GM12878 (cell line): ENCODE measurements around the gene SHISA9. TPM values are rescaled to one million over a fixed set of nuclear protein-coding genes. Genes with fewer than 3 reads are reported as not detected.

ENCODE experiments used
- ATAC-seq: fragments of 200-7000 bp; cut with Tn5 transposase; 3 replicates; pipeline ENCODE4 v1.9.1; 2020; ENCODE audit warnings: mild to moderate bottlenecking, moderate library complexity
- BruUV-seq: library from RNA; stranded (reverse); fragments of 400-500 nt; replicated peaks from 2 replicates; lab custom pipeline; 2021; lab: Mats Ljungman, UMichigan
- CTCF ChIA-PET: fragments of 300-600 bp; sonication (Branson Sonifier 250); formaldehyde crosslinking; extraction: SDS; loops from one replicate; lab custom pipeline; 2021; ENCODE audit warnings: inconsistent platforms; lab: Yijun Ruan, JAX
- POLR2A ChIA-PET: fragments of 350-600 bp; formaldehyde crosslinking; extraction: SDS; loops from one replicate; lab custom pipeline; 2021; ENCODE audit warnings: inconsistent platforms; lab: Charles Lee
- RAD21 ChIA-PET: fragments of 300-600 bp; sonication (Branson Sonifier 250); formaldehyde crosslinking; loops from one replicate; lab custom pipeline; 2023; ENCODE audit warnings: antibody characterized with exemption; ENCODE audit not compliant: unreplicated experiment; lab: Charles Lee
- SMC1A ChIA-PET: fragments of 300-600 bp; sonication (Branson Sonifier 250); formaldehyde crosslinking; loops from one replicate; lab custom pipeline; 2023; ENCODE audit not compliant: unreplicated experiment, uncharacterized antibody; lab: Charles Lee
- DNase-seq: peaks from one replicate; pipeline ENCODE4 v3.0.0-alpha.2; 2011; ENCODE audit warnings: low read depth, low spot score
- FAIRE-seq: peaks from 3 replicates; lab custom pipeline; 2011; peaks lifted over from hg19 to GRCh38; lab: Jason Lieb, UNC
- H2AFZ ChIP-seq: 2 replicates; pipeline ENCODE4 v1.6.0; 2011; ENCODE audit warnings: low read depth, low read length, control low read depth; ENCODE audit not compliant: control insufficient read depth
- H3K27ac ChIP-seq: 2 replicates; pipeline ENCODE4 v1.5.1; 2011; ENCODE audit warnings: control low read depth; ENCODE audit not compliant: control insufficient read depth, insufficient read depth
- H3K27me3 ChIP-seq, 2 experiments: replicated peaks in 1 of 2; 2 replicates each; pipeline versions ENCODE4 v1.6.0 to v1.6.1; 2011; ENCODE audit warnings: low read length in 1 of 2; ENCODE audit not compliant: control insufficient read depth in 2 of 2, insufficient read depth in 2 of 2
- H3K36me3 ChIP-seq, 2 experiments: 2 replicates each; pipeline ENCODE4 v1.5.1; 2011; ENCODE audit warnings: low read length in 1 of 2; ENCODE audit not compliant: control insufficient read depth in 2 of 2, insufficient read depth in 2 of 2
- H3K4me1 ChIP-seq: 2 replicates; pipeline ENCODE4 v1.6.1; 2011; ENCODE audit warnings: mild to moderate bottlenecking, low read length, moderate library complexity, mixed read lengths; ENCODE audit not compliant: control insufficient read depth, insufficient read depth
- H3K4me2 ChIP-seq: 2 replicates; pipeline ENCODE4 v1.6.0; 2011; ENCODE audit warnings: control low read depth; ENCODE audit not compliant: control insufficient read depth, insufficient read depth
- H3K4me3 ChIP-seq: fragments of 200-600 bp; sonication (generic); 2 replicates; pipeline ENCODE4 v1.5.1; 2016
- H3K79me2 ChIP-seq: 2 replicates; pipeline ENCODE4 v1.6.0; 2011; ENCODE audit warnings: low read length; ENCODE audit not compliant: control insufficient read depth, insufficient read depth
- H3K9ac ChIP-seq: 2 replicates; pipeline ENCODE4 v1.8.0; 2011; ENCODE audit warnings: low read length, control low read depth, mixed read lengths; ENCODE audit not compliant: control insufficient read depth, insufficient read depth
- H3K9me3 ChIP-seq: replicated peaks from 3 replicates; pipeline ENCODE4 v1.5.1; 2011; ENCODE audit warnings: mild to moderate bottlenecking, low read length; ENCODE audit not compliant: control insufficient read depth, insufficient read depth
- H4K20me1 ChIP-seq: 2 replicates; pipeline ENCODE4 v1.6.0; 2011; ENCODE audit not compliant: control insufficient read depth, insufficient read depth
- ATF7 ChIP-seq: fragments of 450-650 bp; IDR thresholded peaks from 2 replicates; pipeline ENCODE4 v1.6.1; 2016; ENCODE audit warnings: low read depth, mild to moderate bottlenecking
- CBX3 ChIP-seq: fragments of 200-600 bp; sonication (generic); IDR thresholded peaks from 2 replicates; pipeline ENCODE4 v1.6.1; 2016; ENCODE audit warnings: low read depth, borderline replicate concordance
- ETV6 ChIP-seq, 2 experiments: fragments of 450-650 bp in 1 of 2; IDR thresholded peaks in 1 of 2; conservative IDR thresholded peaks in 1 of 2; 2 replicates each; pipeline ENCODE4 v1.6.1; 2014; ENCODE audit warnings: antibody characterized with exemption in 1 of 2, borderline replicate concordance in 1 of 2, low read depth in 1 of 2, mild to moderate bottlenecking in 1 of 2, moderate library complexity in 1 of 2
- KAT2A ChIP-seq: conservative IDR thresholded peaks from 2 replicates; pipeline ENCODE4 v1.6.1; 2011; ENCODE audit warnings: low read depth, low read length; ENCODE audit not compliant: control insufficient read depth
- MYC ChIP-seq: IDR thresholded peaks from 2 replicates; pipeline ENCODE4 v1.6.1; 2011; ENCODE audit warnings: mild to moderate bottlenecking, low read length, moderate library complexity, inconsistent platforms; ENCODE audit not compliant: insufficient read depth, insufficient replicate concordance, insufficient read length, severe bottlenecking
- SMARCA5 ChIP-seq: fragments of 450-650 bp; IDR thresholded peaks from 2 replicates; pipeline ENCODE4 v1.6.1; 2017; ENCODE audit warnings: mild to moderate bottlenecking
- ZNF24 ChIP-seq: fragments of 450-650 bp; IDR thresholded peaks from 2 replicates; pipeline ENCODE4 v1.6.1; 2017; ENCODE audit warnings: antibody characterized with exemption, mild to moderate bottlenecking
- WGBS: methylation state at CpG from one replicate; pipeline ENCODE4 v1.1.6; 2016; ENCODE audit warnings: low lambda C conversion rate; ENCODE audit not compliant: insufficient replicate concordance, insufficient coverage; ENCODE audit errors: missing lambda C conversion rate; 5-methylcytosine and 5-hydroxymethylcytosine counted together
- in situ Hi-C: fragments of 300-500 bp; cut with MboI; formaldehyde crosslinking; loops from 9 replicates; pipeline ENCODE4 v1.14.3; 2018; ENCODE audit warnings: mixed read lengths
- intact Hi-C: fragments of 100-400 bp; cut with micrococcal nuclease; formaldehyde crosslinking; loops from one replicate; pipeline ENCODE4 v1.14.2; 2022; ENCODE audit not compliant: unreplicated experiment
- polyA plus RNA-seq, 11 experiments: library from polyadenylated mRNA; depleted of rRNA in 4 of 11; unstranded in 6 of 11; stranded (reverse) in 5 of 11; fragments of >200 nt; fragmentation: Nextera tagmentation in 4 of 11; fragmentation: Illumina TruSeq in 1 of 11; extraction: Ambion mirVana in 4 of 11; extraction: Trizol in 1 of 11; gene quantifications; 1 replicate in 1 of 11; 2 replicates in 10 of 11; pipeline versions ENCODE4 v1.2.1 to v1.2.3, GENCODE V29; 2011 to 2016; ENCODE audit warnings: inconsistent platforms in 2 of 11, missing spikeins in 2 of 11, low read depth in 1 of 11
- total RNA-seq, 4 experiments: library from RNA; depleted of rRNA in 3 of 4; stranded (reverse); fragments of >200 nt in 3 of 4; fragmentation: Illumina TruSeq in 1 of 4; extraction: Trizol in 1 of 4; gene quantifications; 2 replicates each; pipeline versions ENCODE4 v1.2.1 to v1.2.3, GENCODE V29; 2013 to 2021
- TF ChIP-seq, protein P1 (sequence below): IDR thresholded peaks from 2 replicates; pipeline ENCODE4 v1.6.1; 2011; ENCODE audit warnings: borderline replicate concordance, low read depth, mild to moderate bottlenecking, moderate library complexity, mixed read lengths, low read length; ENCODE audit not compliant: insufficient read depth; ENCODE audit errors: extremely low read length

SHISA9 gene
- total and polyA plus RNA-seq, 10 of the 15 experiments (the other 5 are each of a cell fraction or from before 2014, with no cell fraction given): 0.03 to 25.5 (median 0.07) TPM

GRCh38 chr16:13176711-13177110, 275.3 kb downstream of the SHISA9 start (continued):
- no peak for TF ChIP-seq KAT2A
- TF ChIP-seq, protein P1, sequence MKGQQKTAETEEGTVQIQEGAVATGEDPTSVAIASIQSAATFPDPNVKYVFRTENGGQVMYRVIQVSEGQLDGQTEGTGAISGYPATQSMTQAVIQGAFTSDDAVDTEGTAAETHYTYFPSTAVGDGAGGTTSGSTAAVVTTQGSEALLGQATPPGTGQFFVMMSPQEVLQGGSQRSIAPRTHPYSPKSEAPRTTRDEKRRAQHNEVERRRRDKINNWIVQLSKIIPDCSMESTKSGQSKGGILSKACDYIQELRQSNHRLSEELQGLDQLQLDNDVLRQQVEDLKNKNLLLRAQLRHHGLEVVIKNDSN: no peak
- TF ChIP-seq, all 136 proteins: peak for 0

GRCh38 chr16:13178318-13178717, 276.9 kb downstream of the SHISA9 start:
- TF ChIP-seq ETV6 (conservative IDR thresholded peaks at IDR 0.05 in 1 of 2, IDR thresholded peaks at IDR 0.05 in 1 of 2; ENCODE audit: borderline replicate concordance in 1 of 2, low read depth in 1 of 2) (no peak), MYC (no peak), ZNF24 (no peak), CBX3 (no peak), ATF7 (no peak), SMARCA5 (no peak)
- ChIA-PET POLR2A (interaction anchor here (0.7 to 2.2 kb wide), 2 partner anchors 28 to 73 kb away, joined by 4 to 5 read pairs; no protein-coding TSS in a partner anchor), RAD21 (interaction anchor here (1.1 kb wide), 1 partner anchor 8 kb away, joined by 4 read pairs; no protein-coding TSS in a partner anchor), CTCF (interaction anchor here (0.7 to 1.3 kb wide), 2 partner anchors 11 to 374 kb away, joined by 3 read pairs; no protein-coding TSS in a partner anchor), SMC1A (interaction anchor here (0.6 to 2.9 kb wide), 4 partner anchors 10 to 30 kb away, joined by 3 to 13 read pairs (median 4); no protein-coding TSS in a partner anchor)
- FAIRE-seq (no peak), ATAC-seq (no peak), DNase-seq (no peak)
- H3K79me2 ChIP-seq: no peaks in the 10 kb centered on the region
- H4K20me1 ChIP-seq: no peaks in the 10 kb centered on the region
- H3K4me2 ChIP-seq: no peak overlapping the region
- no peak overlapping the region for H2AFZ ChIP-seq
- no peaks in the 10 kb centered on the region for H3K9me3 ChIP-seq
- 2% methylated on average over 8 of the region's 8 CpGs for WGBS
- no peaks in the 10 kb centered on the region for H3K36me3 ChIP-seq
- no peak overlapping the region for H3K27ac ChIP-seq
- intact Hi-C loops: no loop called here
- no peak overlapping the region for H3K4me3 ChIP-seq
- H3K27me3 ChIP-seq: no peaks in the 10 kb centered on the region
- in situ Hi-C loops: no loop called here
- no peak overlapping the region for H3K9ac ChIP-seq
- no TSS peak for BruUV-seq
- no peaks in the 10 kb centered on the region for H3K4me1 ChIP-seq
